GM12875 (cell line): Measurements from ENCODE around the gene TEX52.

Source experiments
- H3K4me3 ChIP-seq: one replicate; pipeline ENCODE4 v1.5.1; 2011; ENCODE audit warnings: low read depth, low read length, control low read depth
- TF ChIP-seq, protein P1 (sequence below): IDR thresholded peaks from 2 replicates; pipeline ENCODE4 v1.5.1; 2011; ENCODE audit warnings: low read depth, mild to moderate bottlenecking, control low read depth, inconsistent platforms, low read length, moderate library complexity, borderline replicate concordance; ENCODE audit not compliant: insufficient read depth

TEX52 gene

DNA sequence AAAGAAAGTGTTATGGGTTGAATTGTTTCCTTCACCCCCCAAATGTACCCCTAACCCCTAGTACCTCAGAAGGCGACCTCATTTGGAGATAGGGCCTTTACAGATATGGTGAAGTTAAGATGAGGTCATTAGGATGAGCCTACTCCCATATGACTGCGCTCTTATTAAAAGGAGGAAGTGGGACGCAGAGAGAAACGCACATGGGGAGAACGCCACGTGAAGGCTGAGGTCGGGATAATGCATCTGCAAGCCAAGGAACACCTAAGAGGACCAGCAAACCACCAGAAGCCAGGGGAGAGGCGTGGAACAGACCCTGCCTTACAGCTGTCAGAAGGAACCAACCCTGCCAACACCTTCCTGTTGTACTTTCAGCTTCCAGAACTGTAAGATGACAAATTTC is 20.3 kb downstream of the TEX52 start:
- H3K4me3 ChIP-seq, result no peak overlapping the region
- TF ChIP-seq, protein P1, sequence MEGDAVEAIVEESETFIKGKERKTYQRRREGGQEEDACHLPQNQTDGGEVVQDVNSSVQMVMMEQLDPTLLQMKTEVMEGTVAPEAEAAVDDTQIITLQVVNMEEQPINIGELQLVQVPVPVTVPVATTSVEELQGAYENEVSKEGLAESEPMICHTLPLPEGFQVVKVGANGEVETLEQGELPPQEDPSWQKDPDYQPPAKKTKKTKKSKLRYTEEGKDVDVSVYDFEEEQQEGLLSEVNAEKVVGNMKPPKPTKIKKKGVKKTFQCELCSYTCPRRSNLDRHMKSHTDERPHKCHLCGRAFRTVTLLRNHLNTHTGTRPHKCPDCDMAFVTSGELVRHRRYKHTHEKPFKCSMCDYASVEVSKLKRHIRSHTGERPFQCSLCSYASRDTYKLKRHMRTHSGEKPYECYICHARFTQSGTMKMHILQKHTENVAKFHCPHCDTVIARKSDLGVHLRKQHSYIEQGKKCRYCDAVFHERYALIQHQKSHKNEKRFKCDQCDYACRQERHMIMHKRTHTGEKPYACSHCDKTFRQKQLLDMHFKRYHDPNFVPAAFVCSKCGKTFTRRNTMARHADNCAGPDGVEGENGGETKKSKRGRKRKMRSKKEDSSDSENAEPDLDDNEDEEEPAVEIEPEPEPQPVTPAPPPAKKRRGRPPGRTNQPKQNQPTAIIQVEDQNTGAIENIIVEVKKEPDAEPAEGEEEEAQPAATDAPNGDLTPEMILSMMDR, result no peak

DNA sequence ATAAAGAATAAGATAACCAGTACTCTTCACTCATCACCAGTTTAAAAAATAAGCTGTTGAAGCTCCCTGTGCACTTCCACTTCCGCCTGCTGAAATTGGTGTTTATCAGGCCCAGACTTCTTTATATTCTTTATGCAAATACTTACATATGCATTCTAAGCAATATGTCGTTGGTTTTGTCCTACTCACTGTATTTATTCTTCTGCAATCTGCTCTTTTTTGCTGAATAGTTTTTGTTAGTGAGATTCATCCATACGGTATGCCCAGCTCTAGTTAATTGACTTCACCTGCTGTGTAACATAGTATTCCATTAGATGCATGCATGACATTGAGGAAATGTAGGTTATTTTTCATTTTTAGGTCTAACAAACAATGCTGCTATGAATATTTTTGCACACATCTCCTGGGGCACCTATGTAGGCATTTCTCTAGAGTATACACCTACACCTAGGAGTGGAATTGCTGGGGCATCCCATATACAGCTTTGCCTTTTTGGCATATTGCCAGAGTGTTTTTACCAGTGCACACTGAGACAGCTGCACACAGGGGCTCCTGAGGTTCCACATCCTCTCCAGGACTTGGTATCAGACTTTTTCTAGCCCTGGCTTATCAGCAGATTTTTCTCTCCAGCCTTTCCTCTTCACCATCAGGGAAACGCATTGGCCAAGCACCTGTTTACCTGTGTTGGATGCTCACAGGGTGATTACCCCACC is 21.0 kb downstream of the TEX52 start:
- no peak overlapping the region for H3K4me3 ChIP-seq
- TF ChIP-seq, protein P1, result no peak

DNA sequence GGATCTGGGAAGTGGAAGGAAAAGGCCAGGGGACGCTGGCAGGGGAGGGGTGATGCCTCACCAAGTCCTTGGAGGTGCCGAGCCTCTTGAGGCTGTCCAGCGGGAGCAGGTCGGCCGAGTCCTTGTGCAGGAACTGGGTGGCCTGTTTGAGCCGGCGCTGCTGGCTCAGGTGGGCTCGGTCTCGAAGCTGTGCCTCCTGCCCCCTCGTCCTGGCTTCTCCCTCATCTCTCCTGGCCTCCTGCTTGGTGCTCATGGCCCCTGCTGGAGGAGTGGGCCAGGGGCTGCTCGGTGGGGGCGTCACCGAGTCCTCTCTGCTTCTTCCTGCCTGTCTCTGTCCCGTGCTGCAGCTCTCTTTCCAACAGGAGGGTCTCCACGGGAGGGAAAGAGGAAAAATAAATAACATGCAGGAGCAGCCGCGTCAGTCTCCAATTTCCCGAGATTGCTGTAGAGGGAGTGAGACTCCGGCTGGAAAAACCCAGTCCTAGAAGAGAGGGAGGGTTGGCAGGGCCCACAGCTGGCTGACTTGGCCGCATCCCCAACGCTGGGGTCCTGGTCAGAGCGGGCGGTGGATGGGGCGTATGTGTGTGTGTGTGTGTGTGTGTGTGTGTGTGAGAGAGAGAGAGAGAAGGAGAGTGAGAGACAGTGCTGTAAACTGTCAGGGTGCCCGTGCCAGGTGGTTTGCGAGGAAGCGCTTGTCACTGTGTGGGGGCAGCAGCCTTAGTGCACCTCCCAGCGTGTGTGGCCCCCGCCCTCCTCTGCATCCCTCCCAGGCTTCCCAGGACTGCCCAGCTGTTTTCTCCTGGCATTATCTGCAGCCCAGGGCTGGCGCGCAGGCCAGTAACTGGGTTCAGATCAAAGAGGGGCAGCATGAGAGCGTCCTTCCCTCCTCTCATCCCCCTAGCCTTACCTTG is 22.0 kb downstream of the TEX52 start, which contains the start of gene NRIP2:
Gene NRIP2, minus strand, starts transcription at position 455 of the 911 bp plus-strand sequence. Its CDS starts 52 bp downstream, at position 403.
- TF ChIP-seq, protein P1, result no peak
- H3K4me3 ChIP-seq, result no peak within 1 kb of the TSS

DNA sequence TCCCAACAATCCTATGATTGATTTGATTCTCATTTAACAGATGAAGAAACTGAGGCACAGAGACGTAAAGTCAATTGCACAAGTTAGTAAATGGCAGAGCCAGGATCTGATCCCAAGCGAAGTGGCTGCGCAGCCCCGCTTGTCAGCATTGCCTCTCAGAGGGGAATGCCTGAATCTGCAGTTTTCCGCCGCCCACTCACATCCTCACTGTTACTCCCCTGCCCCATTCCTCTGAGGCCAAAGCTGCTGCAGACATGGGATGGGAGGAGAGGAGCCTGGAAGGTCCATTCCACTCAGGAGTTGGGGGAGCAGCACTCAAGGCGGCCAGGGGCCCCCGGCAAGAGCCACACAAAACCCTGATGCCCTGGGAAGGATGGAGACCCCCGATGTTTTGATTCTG is 23.0 kb downstream of the TEX52 start:
- no peak overlapping the region for H3K4me3 ChIP-seq
- TF ChIP-seq, protein P1, result no peak

DNA sequence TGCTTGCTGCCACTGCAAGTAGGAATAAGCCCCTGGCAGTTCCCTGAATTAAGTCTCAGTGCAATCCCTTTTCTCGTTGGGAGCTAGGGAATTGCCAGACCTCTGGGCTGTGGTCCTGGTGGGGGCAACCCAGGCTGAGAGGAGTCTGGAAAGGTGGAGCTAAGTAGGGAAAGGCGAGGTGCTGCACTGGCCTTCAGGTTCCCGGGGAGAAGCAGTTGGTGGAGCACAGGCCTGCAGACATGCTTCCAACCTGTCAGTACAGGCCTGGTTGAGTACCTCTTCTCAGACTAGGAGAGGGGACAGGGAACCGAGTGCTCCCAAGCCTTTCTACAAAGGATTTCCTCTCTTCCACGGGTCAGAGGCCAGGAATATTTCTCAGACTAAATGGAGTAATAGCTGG is 23.5 kb downstream of the TEX52 start:
- H3K4me3 ChIP-seq, result no peak overlapping the region
- TF ChIP-seq, protein P1, result no peak

DNA sequence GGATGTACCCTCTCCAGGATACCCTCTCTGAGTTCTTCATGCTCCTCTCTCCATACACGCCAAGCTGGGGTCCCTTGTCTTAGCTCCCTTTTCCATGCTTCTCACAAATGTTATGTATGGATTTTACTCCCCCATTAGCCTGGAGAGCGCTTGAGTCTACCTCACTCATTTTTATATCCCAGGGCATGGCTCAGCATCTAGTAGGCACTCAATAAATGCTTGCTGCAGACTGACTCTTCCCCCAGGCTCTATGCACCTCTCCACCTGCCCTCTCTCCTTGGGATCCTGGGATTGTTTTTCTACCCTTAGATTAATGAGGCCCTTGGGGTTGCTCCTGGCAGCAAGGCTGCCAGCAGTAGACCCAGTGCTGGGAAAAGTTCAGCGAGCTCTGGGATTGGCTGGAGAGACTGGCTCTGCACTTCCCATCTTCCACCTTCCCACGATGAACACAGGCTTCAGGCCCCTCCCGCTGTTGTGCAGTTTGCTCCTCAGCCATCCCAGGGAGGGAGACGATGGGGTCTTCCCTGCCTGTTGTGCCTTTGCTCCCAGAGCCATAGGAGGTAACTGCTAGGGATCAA is 24.2 kb downstream of the TEX52 start:
- TF ChIP-seq, protein P1, result no peak
- H3K4me3 ChIP-seq, result no peak overlapping the region

DNA sequence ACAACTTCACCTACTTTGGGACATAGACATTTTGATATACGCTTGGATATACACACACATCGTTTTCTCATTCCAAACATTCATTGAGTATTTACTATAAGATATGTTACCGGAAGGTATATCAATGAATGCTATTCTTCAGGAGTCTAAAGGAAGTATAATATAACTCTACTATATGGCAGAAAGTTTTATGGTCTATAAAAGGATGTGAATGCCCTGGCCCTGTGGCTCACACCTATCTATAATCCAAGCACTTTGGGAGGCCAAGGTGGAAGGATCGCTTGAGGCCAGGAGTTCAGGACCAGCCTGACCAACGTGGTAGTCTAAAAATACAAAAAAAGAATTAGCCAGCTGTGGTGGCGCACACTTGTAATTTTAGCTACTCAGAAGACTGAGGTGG is 27.6 kb downstream of the TEX52 start:
- TF ChIP-seq, protein P1, result no peak
- H3K4me3 ChIP-seq, result no peak overlapping the region
